H1 (cell line): Measurements from ENCODE around the gene OR7G2. TPM values are rescaled to one million over a fixed set of nuclear protein-coding genes. Genes with fewer than 3 reads are reported as not detected.

Experiments
- CTCF ChIA-PET: fragments of 300-600 bp; sonication (Branson Sonifier 250); formaldehyde crosslinking; loops from one replicate; lab custom pipeline; 2021; ENCODE audit not compliant: partially characterized antibody; lab: Charles Lee
- POLR2A ChIA-PET: fragments of 300-600 bp; sonication (Branson Sonifier 250); formaldehyde crosslinking; loops from one replicate; lab custom pipeline; 2021; ENCODE audit warnings: inconsistent platforms; ENCODE audit not compliant: partially characterized antibody; lab: Charles Lee
- DNase-seq, 2 experiments: peaks; one replicate each; pipeline versions ENCODE4 v3.0.0 to v3.0.0-alpha.2; 2010 to 2022; ENCODE audit warnings: low spot score in 2 of 2, low read depth in 1 of 2, mixed read lengths in 1 of 2
- FAIRE-seq: peaks from 2 replicates; lab custom pipeline; 2011; peaks lifted over from hg19 to GRCh38; lab: Jason Lieb, UNC
- H2AFZ ChIP-seq: 2 replicates; pipeline ENCODE4 v1.8.1; 2012; ENCODE audit warnings: low read length, inconsistent platforms
- H2AK5ac ChIP-seq: 2 replicates; pipeline ENCODE4 v1.6.1; 2013; ENCODE audit warnings: low read depth, low read length
- H2BK120ac ChIP-seq: replicated peaks from 2 replicates; pipeline ENCODE3; 2013; ENCODE audit warnings: low read depth, low read length, inconsistent platforms
- H2BK12ac ChIP-seq: 2 replicates; pipeline ENCODE4 v1.6.1; 2013; ENCODE audit warnings: low read depth, low read length
- H2BK15ac ChIP-seq: 2 replicates; pipeline ENCODE4 v1.6.1; 2013; ENCODE audit warnings: low read length
- H2BK20ac ChIP-seq: 2 replicates; pipeline ENCODE4 v1.6.1; 2013; ENCODE audit warnings: low read length
- H2BK5ac ChIP-seq: 2 replicates; pipeline ENCODE4 v1.6.1; 2013; ENCODE audit warnings: low read depth, low read length
- H3K14ac ChIP-seq: 2 replicates; pipeline ENCODE4 v1.6.1; 2013; ENCODE audit warnings: inconsistent platforms; ENCODE audit not compliant: insufficient read length
- H3K18ac ChIP-seq: 2 replicates; pipeline ENCODE4 v1.6.1; 2013; ENCODE audit warnings: low read length; ENCODE audit errors: extremely low read depth
- H3K23ac ChIP-seq: 2 replicates; pipeline ENCODE4 v1.6.1; 2013; ENCODE audit warnings: inconsistent platforms; ENCODE audit not compliant: insufficient read length
- H3K23me2 ChIP-seq: 2 replicates; pipeline ENCODE4 v1.6.1; 2013; ENCODE audit warnings: low read depth, low read length
- H3K27ac ChIP-seq: 2 replicates; pipeline ENCODE4 v1.6.1; 2011; ENCODE audit warnings: low read depth, low read length, inconsistent platforms
- H3K27me3 ChIP-seq, 4 experiments: replicated peaks in 1 of 4; 1 replicate in 1 of 4; 2 replicates in 3 of 4; pipeline versions ENCODE4 v1.6.1 to v1.8.1; 2011 to 2013; ENCODE audit warnings: low read length in 3 of 4, mild to moderate bottlenecking in 3 of 4, inconsistent platforms in 2 of 4, mixed read lengths in 2 of 4, moderate library complexity in 1 of 4; ENCODE audit not compliant: control insufficient read depth in 3 of 4, insufficient read depth in 3 of 4; ENCODE audit errors: extremely low read depth in 1 of 4
- H3K36me3 ChIP-seq, 4 experiments: 2 replicates each; pipeline versions ENCODE4 v1.6.1 to v1.8.1; 2011 to 2013; ENCODE audit warnings: mild to moderate bottlenecking in 4 of 4, low read length in 3 of 4, moderate library complexity in 2 of 4, control low read depth in 1 of 4, inconsistent platforms in 1 of 4; ENCODE audit not compliant: insufficient read depth in 4 of 4, control insufficient read depth in 2 of 4
- H3K4ac ChIP-seq: replicated peaks from 2 replicates; pipeline ENCODE3; 2013; ENCODE audit warnings: low read length, low read depth, mixed read lengths, inconsistent platforms; ENCODE audit not compliant: insufficient read length
- H3K4me1 ChIP-seq, 4 experiments: replicated peaks in 1 of 4; 1 replicate in 1 of 4; 2 replicates in 3 of 4; pipeline versions ENCODE4 v1.6.1 to v1.8.1; 2011 to 2013; ENCODE audit warnings: low read length in 3 of 4, inconsistent platforms in 2 of 4, mixed read lengths in 1 of 4; ENCODE audit not compliant: insufficient read depth in 4 of 4, control insufficient read depth in 3 of 4
- H3K4me2 ChIP-seq, 2 experiments: 2 replicates each; pipeline versions ENCODE4 v1.6.1 to v1.8.1; 2011 to 2013; ENCODE audit warnings: low read depth in 2 of 2, low read length in 2 of 2, control low read depth in 1 of 2, inconsistent platforms in 1 of 2, mild to moderate bottlenecking in 1 of 2; ENCODE audit not compliant: insufficient read depth in 1 of 2
- H3K4me3 ChIP-seq, 4 experiments: fragments of 200-600, 300-600 bp in 1 of 4; sonication (generic), shearing (Covaris generic), sonication (Bioruptor Twin) in 1 of 4; 2 replicates each; pipeline versions ENCODE4 v1.5.1 to v1.8.1; 2011 to 2016; ENCODE audit warnings: low read length in 4 of 4, low read depth in 3 of 4, control low read depth in 2 of 4, inconsistent platforms in 2 of 4, mild to moderate bottlenecking in 2 of 4, mixed read lengths in 1 of 4, moderate library complexity in 1 of 4; ENCODE audit not compliant: insufficient read depth in 2 of 4; ENCODE audit errors: extremely low read depth in 1 of 4
- H3K56ac ChIP-seq: replicated peaks from 2 replicates; pipeline ENCODE3; 2013; ENCODE audit warnings: low read depth, mild to moderate bottlenecking, mixed read lengths, low read length, inconsistent platforms; ENCODE audit not compliant: insufficient read length
- H3K79me1 ChIP-seq: 2 replicates; pipeline ENCODE4 v1.6.1; 2013; ENCODE audit warnings: low read depth, low read length, control low read depth
- H3K79me2 ChIP-seq, 2 experiments: 2 replicates each; pipeline versions ENCODE4 v1.6.1 to v1.8.1; 2012 to 2013; ENCODE audit warnings: low read length in 2 of 2, mild to moderate bottlenecking in 2 of 2, inconsistent platforms in 1 of 2; ENCODE audit not compliant: insufficient read depth in 2 of 2, control insufficient read depth in 1 of 2
- H3K9ac ChIP-seq, 4 experiments: replicated peaks in 1 of 4; 1 replicate in 1 of 4; 2 replicates in 3 of 4; pipeline versions ENCODE4 v1.6.1 to v1.8.1; 2011 to 2013; ENCODE audit warnings: low read depth in 3 of 4, low read length in 3 of 4, control low read depth in 2 of 4, mild to moderate bottlenecking in 2 of 4, moderate library complexity in 2 of 4, inconsistent platforms in 1 of 4; ENCODE audit errors: extremely low read depth in 1 of 4
- H3K9me3 ChIP-seq, 2 experiments: 2 replicates each; pipeline versions ENCODE4 v1.6.1 to v1.8.1; 2012 to 2013; ENCODE audit warnings: mild to moderate bottlenecking in 2 of 2, moderate library complexity in 2 of 2, control low read depth in 1 of 2, inconsistent platforms in 1 of 2, low read depth in 1 of 2, low read length in 1 of 2, mixed read lengths in 1 of 2; ENCODE audit not compliant: insufficient read depth in 2 of 2
- H4K20me1 ChIP-seq, 2 experiments: replicated peaks in 1 of 2; 2 replicates each; pipeline versions ENCODE3 to v1.8.1; 2011 to 2013; ENCODE audit warnings: inconsistent platforms in 2 of 2, low read length in 2 of 2, mild to moderate bottlenecking in 1 of 2; ENCODE audit not compliant: insufficient read depth in 2 of 2, control insufficient read depth in 1 of 2
- H4K5ac ChIP-seq: 2 replicates; pipeline ENCODE4 v1.6.1; 2013; ENCODE audit warnings: low read length, low read depth, mixed read lengths, inconsistent platforms; ENCODE audit not compliant: insufficient read length
- H4K8ac ChIP-seq: 2 replicates; pipeline ENCODE4 v1.8.0; 2013; ENCODE audit warnings: mild to moderate bottlenecking, moderate library complexity, low read length, inconsistent platforms; ENCODE audit not compliant: insufficient read depth; ENCODE audit errors: extremely low read depth
- H4K91ac ChIP-seq: replicated peaks from 2 replicates; pipeline ENCODE3; 2013; ENCODE audit warnings: low read length, mixed read lengths, inconsistent platforms; ENCODE audit not compliant: insufficient read length
- BRCA1 ChIP-seq: IDR thresholded peaks from 2 replicates; pipeline ENCODE4 v1.6.1; 2012; ENCODE audit warnings: low read depth, low read length, improper control_type of control experiment
- CBX8 ChIP-seq: fragments of 300-800, 300-1000 bp; sonication (generic); IDR thresholded peaks from 2 replicates; pipeline ENCODE4 v1.7.1; 2016; ENCODE audit warnings: low read depth, low read length, borderline replicate concordance
- E2F6 ChIP-seq: IDR thresholded peaks from 2 replicates; pipeline ENCODE4 v1.6.1; 2012; ENCODE audit warnings: inconsistent platforms
- EGR1 ChIP-seq: IDR thresholded peaks from 2 replicates; pipeline ENCODE4 v1.6.1; 2011; ENCODE audit warnings: low read depth, low read length, borderline replicate concordance
- GTF2F1 ChIP-seq: IDR thresholded peaks from 2 replicates; pipeline ENCODE4 v1.6.1; 2012; ENCODE audit warnings: low read depth, low read length, improper control_type of control experiment, borderline replicate concordance
- KDM1A ChIP-seq: fragments of 200-600, 300-600 bp; sonication (generic); IDR thresholded peaks from 2 replicates; pipeline ENCODE4 v1.7.1; 2016; ENCODE audit warnings: mild to moderate bottlenecking, low read length, borderline replicate concordance
- PHF8 ChIP-seq: fragments of 200-600 bp; sonication (generic); conservative IDR thresholded peaks from 2 replicates; pipeline ENCODE4 v1.7.1; 2012; ENCODE audit warnings: low read depth, mild to moderate bottlenecking, inconsistent platforms, low read length, moderate library complexity
- RBBP5 ChIP-seq: IDR thresholded peaks from 2 replicates; pipeline ENCODE4 v1.7.1; 2012; ENCODE audit warnings: low read depth, mild to moderate bottlenecking, inconsistent platforms, low read length, moderate library complexity, borderline replicate concordance
- SP2 ChIP-seq: IDR thresholded peaks from 2 replicates; pipeline ENCODE4 v1.6.1; 2012; ENCODE audit warnings: mild to moderate bottlenecking, low read length, inconsistent platforms
- TAF1 ChIP-seq: IDR thresholded peaks from 2 replicates; pipeline ENCODE4 v1.6.1; 2011; ENCODE audit warnings: mild to moderate bottlenecking, low read depth, low read length
- WGBS, 2 experiments: shearing (Covaris generic) in 1 of 2; methylation state at CpG; one replicate each; pipeline versions ENCODE4 v1.1.6 to v1.1.7; 2013 to 2015; ENCODE audit warnings: low lambda C conversion rate in 2 of 2, mixed read lengths in 2 of 2, inconsistent platforms in 1 of 2, low coverage in 1 of 2, missing lambda C conversion rate in 1 of 2; ENCODE audit not compliant: insufficient replicate concordance in 2 of 2, insufficient coverage in 1 of 2, insufficient read length in 1 of 2; ENCODE audit errors: extremely low coverage in 1 of 2, missing lambda C conversion rate in 1 of 2; 5-methylcytosine and 5-hydroxymethylcytosine counted together
- polyA plus RNA-seq, 7 experiments: library from polyadenylated mRNA; depleted of rRNA in 3 of 7; stranded (reverse) in 5 of 7; unstranded in 2 of 7; fragments of >200 nt in 5 of 7; fragments of 200-250 nt in 2 of 7; gene quantifications; 1 replicate in 5 of 7; 2 replicates in 1 of 7; 4 replicates in 1 of 7; pipeline versions ENCODE4 v1.2.1 to v1.2.3, GENCODE V29; 2011 to 2013; ENCODE audit warnings: missing spikeins in 2 of 7, mixed read lengths in 2 of 7
- total RNA-seq: library from RNA; stranded (reverse); fragmentation: NEBNext Ultra II Directional; extraction: Animal tissue kit (Norgen Biotek cat#: 25700); gene quantifications from 2 replicates; pipeline ENCODE4 v1.2.1, GENCODE V29; 2021

Gene OR7G2
- total and polyA plus RNA-seq, 2 of the 8 experiments (the other 6 are each of a cell fraction or from before 2014, with no cell fraction given): not detected

DNA sequence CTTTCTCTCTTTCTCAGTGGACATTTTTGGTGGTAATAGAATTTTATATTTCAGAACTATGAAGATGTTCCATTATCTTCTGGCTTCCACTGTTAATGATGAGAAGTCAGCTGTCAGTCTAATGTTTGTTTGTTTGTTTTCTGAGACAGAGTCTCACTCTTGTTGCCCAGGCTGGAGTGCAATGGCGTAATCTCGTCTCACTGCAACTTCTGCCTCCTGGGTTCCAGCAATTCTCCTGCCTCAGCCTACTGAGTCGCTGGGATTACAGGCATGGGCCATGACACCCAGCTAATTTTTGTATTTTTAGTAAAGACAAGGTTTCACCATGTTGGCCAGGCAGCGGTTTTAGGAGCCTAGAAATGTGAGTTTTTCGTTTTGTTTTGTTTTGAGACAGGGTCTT lies 37.6 kb upstream of the OR7G2 start:
- Histone ChIP-seq H4K8ac (no peak overlapping the region), H3K18ac (no peak overlapping the region), H2AFZ (no peak overlapping the region), H3K23ac (no peak overlapping the region), H2BK20ac (no peak overlapping the region), H3K56ac (no peak overlapping the region), H2BK120ac (no peak overlapping the region), H4K91ac (no peak overlapping the region), H3K4me3 (no peak overlapping the region), H2BK12ac (no peak overlapping the region), H3K4me2 (no peak overlapping the region), H2AK5ac (no peak overlapping the region), H2BK15ac (no peak overlapping the region), H3K36me3 (peaks cover 2 to 21% (median 8%) of the 10 kb centered on the region in 4 experiments; a peak in 4 of 8 replicates), H2BK5ac (no peak overlapping the region), H3K79me2 (peaks cover 65 to 97% of the 10 kb centered on the region in 2 experiments), H3K79me1 (peaks cover 8% of the 10 kb centered on the region; the same call in 1 of the 2 replicates), H3K23me2 (no peaks in the 10 kb centered on the region), H3K9me3 (peaks cover 13 to 17% of the 10 kb centered on the region in 2 experiments), H4K20me1 (peaks cover 0 to 8% of the 10 kb centered on the region in 2 experiments), H3K14ac (no peak overlapping the region), H3K4me1 (no peaks in the 10 kb centered on the region), H3K27me3 (no peaks in the 10 kb centered on the region), H3K27ac (no peak overlapping the region), H3K9ac (no peak overlapping the region), H3K4ac (no peak overlapping the region), H4K5ac (no peak overlapping the region)
- CTCF ChIA-PET: interaction anchor here (0.5 kb wide), 1 partner anchor 723 kb away, joined by 5 read pairs; no protein-coding TSS in a partner anchor
- POLR2A ChIA-PET: no interaction called here
- 94% methylated on average over 5 of the region's 5 CpGs; no CpG with 5 or more reads in 1 of the 2 experiments for WGBS, 2 experiments
- DNase-seq: no peak
- no peak for FAIRE-seq
- TF ChIP-seq EGR1: no peak
- TF ChIP-seq TAF1: no peak
- TF ChIP-seq CBX8: no peak
- no peak for TF ChIP-seq BRCA1
- TF ChIP-seq GTF2F1: no peak
- no peak for TF ChIP-seq E2F6
- no peak for TF ChIP-seq SP2
- no peak for TF ChIP-seq KDM1A
- no peak for TF ChIP-seq PHF8
- no peak for TF ChIP-seq RBBP5
